Measurements from ENCODE around the gene DYNLT4. TPM values are rescaled to one million over a fixed set of nuclear protein-coding genes. Genes with fewer than 3 reads are reported as not detected.

Gene DYNLT4
- total RNA-seq (10 to 100 TPM in 1 of 5 donors, not detected in 4; 25.5 TPM), polyA plus RNA-seq (1 to 10 TPM in 1 of 3 donors, under 1 TPM in 2; 0.38 to 4.4 (median 0.50) TPM)
- long read RNA-seq, donor 1, partial matches to known transcripts = 0 of 1 reads
- long read RNA-seq, donor 1, other reads (novel, unspliced or antisense) = 0 of 1 reads
- long read RNA-seq, donor 2, transcript TCTEX1D4-201 (1 exons, 763 nt) = major isoform, 5 of 5 reads
- long read RNA-seq, donor 2, partial matches to known transcripts = 0 of 5 reads
- long read RNA-seq, donor 2, other reads (novel, unspliced or antisense) = 0 of 5 reads
- long read RNA-seq, donor 3, partial matches to known transcripts = 0 of 4 reads
- long read RNA-seq, donor 3, other reads (novel, unspliced or antisense) = 0 of 4 reads
- long read RNA-seq, donor 4, partial matches to known transcripts = 0 of 1 reads
- long read RNA-seq, donor 4, other reads (novel, unspliced or antisense) = 0 of 1 reads
- long read RNA-seq, donor 5, partial matches to known transcripts = 0 of 3 reads
- long read RNA-seq, donor 5, other reads (novel, unspliced or antisense) = 0 of 3 reads
- long read RNA-seq, donor 6 = 0 reads
- long read RNA-seq, donor 7, partial matches to known transcripts = 0 of 4 reads
- long read RNA-seq, donor 7, other reads (novel, unspliced or antisense) = 0 of 4 reads
- long read RNA-seq, donor 8, partial matches to known transcripts = 0 of 1 reads
- long read RNA-seq, donor 8, other reads (novel, unspliced or antisense) = 0 of 1 reads
- long read RNA-seq, donor 9, transcript TCTEX1D4-201 (1 exons, 763 nt) = major isoform, 5 of 5 reads
- long read RNA-seq, donor 9, partial matches to known transcripts = 0 of 5 reads
- long read RNA-seq, donor 9, other reads (novel, unspliced or antisense) = 0 of 5 reads
- long read RNA-seq, donor 10, transcript TCTEX1D4-201 (1 exons, 763 nt) = major isoform, 5 of 5 reads
- long read RNA-seq, donor 10, partial matches to known transcripts = 0 of 5 reads
- long read RNA-seq, donor 10, other reads (novel, unspliced or antisense) = 0 of 5 reads

GRCh38 chr1:44806704-44807363, at the start of gene DYNLT4:
Gene DYNLT4 (minus strand): TSS chr1:44807351. CDS start chr1:44806668, 683 bp downstream.
- TF ChIP-seq POLR2A (IDR thresholded peaks at IDR 0.05) (peak in 1 of 4 donors; percentile 27), POLR2AphosphoS5 (IDR thresholded peaks at IDR 0.05) (no peak)
- Histone ChIP-seq H3K36me3 (peaks cover 28 to 47% (median 43%) of the 10 kb centered on the region in 4 donors), H3K27ac (peak within 1 kb of the TSS; percentile 83 to 99 (median 97)), H3K4me3 (peak within 1 kb of the TSS; percentile 14 to 35 (median 19)), H3K4me1 (peaks cover 59 to 98% (median 72%) of the 10 kb centered on the region in 4 donors), H3K27me3 (no peaks in the 10 kb centered on the region), H3K9me3 (no peaks in the 10 kb centered on the region)
- DNase-seq = no peak
- intact Hi-C loops (cut with DNase I; ENCODE audit: low total_unique reads) = no loop called here
- WGBS, 5 donors = 38 to 49% (median 39%) methylated on average over 5 to 7 of the region's 7 CpGs

GRCh38 chr1:44855742-44856141, 48.6 kb upstream of the DYNLT4 start:
- 73 to 91% (median 84%) methylated on average over 7 of the region's 7 CpGs for WGBS, 5 donors
- no peak for TF ChIP-seq CTCF (IDR thresholded peaks at IDR 0.05)
- TF ChIP-seq POLR2A (IDR thresholded peaks at IDR 0.05) = no peak
- TF ChIP-seq EP300 (IDR thresholded peaks at IDR 0.05) = no peak
- TF ChIP-seq POLR2AphosphoS5 (IDR thresholded peaks at IDR 0.05) = no peak
- DNase-seq = peak in 1 of 2 donors; percentile 30
- Histone ChIP-seq H3K27me3 (no peaks in the 10 kb centered on the region), H3K9me3 (no peaks in the 10 kb centered on the region), H3K4me1 (no peaks in the 10 kb centered on the region), H3K27ac (no peak overlapping the region), H3K4me3 (no peak overlapping the region), H3K36me3 (peaks cover 0 to 44% (median 29%) of the 10 kb centered on the region in 4 donors)
- intact Hi-C loops (cut with DNase I; ENCODE audit: low total_unique reads) = no loop called here

GRCh38 chr1:44854970-44855369, 47.8 kb upstream of the DYNLT4 start:
- no peak overlapping the region for H3K27ac ChIP-seq
- DNase-seq = no peak
- no peaks in the 10 kb centered on the region for H3K27me3 ChIP-seq
- intact Hi-C loops (cut with DNase I; ENCODE audit: low total_unique reads) = no loop called here
- no peaks in the 10 kb centered on the region for H3K9me3 ChIP-seq
- no peaks in the 10 kb centered on the region for H3K4me1 ChIP-seq
- TF ChIP-seq POLR2A (IDR thresholded peaks at IDR 0.05) = no peak
- no peak for TF ChIP-seq CTCF (IDR thresholded peaks at IDR 0.05)
- TF ChIP-seq EP300 (IDR thresholded peaks at IDR 0.05) = no peak
- no peak overlapping the region for H3K4me3 ChIP-seq
- 79 to 94% (median 86%) methylated on average over 1 of the region's 1 CpG for WGBS, 5 donors
- H3K36me3 ChIP-seq = peaks cover 4 to 49% (median 37%) of the 10 kb centered on the region in 4 donors

- no peak overlapping the region for H3K27ac ChIP-seq
These were observed 46.0 kb upstream of the DYNLT4 start for GRCh38 chr1:44853201-44853600.

More at GRCh38 chr1:44853201-44853600, 46.0 kb upstream of the DYNLT4 start:
- no peak overlapping the region for H3K4me3 ChIP-seq
- no peaks in the 10 kb centered on the region for H3K9me3 ChIP-seq
- WGBS, 5 donors = 89 to 99% (median 99%) methylated on average over 6 of the region's 6 CpGs
- H3K27me3 ChIP-seq = no peaks in the 10 kb centered on the region
- H3K36me3 ChIP-seq = peaks cover 6 to 52% (median 36%) of the 10 kb centered on the region in 4 donors
- TF ChIP-seq POLR2A (IDR thresholded peaks at IDR 0.05) = no peak
- TF ChIP-seq POLR2AphosphoS5 (IDR thresholded peaks at IDR 0.05) = no peak
- TF ChIP-seq CTCF (IDR thresholded peaks at IDR 0.05) = no peak
- TF ChIP-seq EP300 (IDR thresholded peaks at IDR 0.05) = no peak
- no peak for DNase-seq
- intact Hi-C loops (cut with DNase I; ENCODE audit: low total_unique reads) = no loop called here
- H3K4me1 ChIP-seq = no peaks in the 10 kb centered on the region
